Fibroblast of lung (primary cell): ENCODE measurements around the gene OTUD7B. TPM values are rescaled to one million over a fixed set of nuclear protein-coding genes. Genes with fewer than 3 reads are reported as not detected.

Source experiments
- DNase-seq, 2 donors: peaks; one replicate each; pipeline versions ENCODE4 v3.0.0 to v3.0.0-alpha.2; 2010; ENCODE audit warnings: low read depth in 2 of 2
- H2AFZ ChIP-seq: 2 replicates; pipeline ENCODE4 v1.5.1; 2012; ENCODE audit warnings: low read length, control low read depth, inconsistent platforms
- H3K27ac ChIP-seq: 2 replicates; pipeline ENCODE4 v1.5.1; 2011; ENCODE audit warnings: low read length, control low read depth; ENCODE audit not compliant: insufficient read depth
- H3K27me3 ChIP-seq: 2 replicates; pipeline ENCODE4 v1.5.1; 2011; ENCODE audit warnings: mild to moderate bottlenecking, low read length; ENCODE audit not compliant: control insufficient read depth, insufficient read depth
- H3K36me3 ChIP-seq: 2 replicates; pipeline ENCODE4 v1.5.1; 2011; ENCODE audit warnings: low read length; ENCODE audit not compliant: control insufficient read depth, insufficient read depth
- H3K4me1 ChIP-seq: 2 replicates; pipeline ENCODE4 v1.5.1; 2011; ENCODE audit warnings: low read length; ENCODE audit not compliant: control insufficient read depth, insufficient read depth; ENCODE audit errors: extremely low read depth
- H3K4me2 ChIP-seq: 2 replicates; pipeline ENCODE4 v1.5.1; 2011; ENCODE audit warnings: low read length, control low read depth; ENCODE audit not compliant: insufficient read depth; ENCODE audit errors: extremely low read depth
- H3K4me3 ChIP-seq, 4 experiments: fragments of 200-600 bp in 1 of 4; sonication (generic) in 1 of 4; replicated peaks in 1 of 4; 2 replicates each; pipeline ENCODE4 v1.5.1; 2011 to 2016; ENCODE audit warnings: low read length in 4 of 4, low read depth in 3 of 4, mild to moderate bottlenecking in 3 of 4, control low read depth in 2 of 4, inconsistent platforms in 1 of 4, mixed read lengths in 1 of 4; ENCODE audit not compliant: insufficient read depth in 1 of 4; ENCODE audit errors: control extremely low read depth in 1 of 4
- H3K79me2 ChIP-seq: 2 replicates; pipeline ENCODE4 v1.5.1; 2012; ENCODE audit warnings: mild to moderate bottlenecking, low read length, inconsistent platforms; ENCODE audit not compliant: control insufficient read depth, insufficient read depth
- H3K9ac ChIP-seq: 2 replicates; pipeline ENCODE4 v1.5.1; 2011; ENCODE audit warnings: mild to moderate bottlenecking, low read length, control low read depth; ENCODE audit not compliant: insufficient read depth
- H3K9me3 ChIP-seq: 2 replicates; pipeline ENCODE4 v1.5.1; 2012; ENCODE audit warnings: low read depth, low read length; ENCODE audit not compliant: control insufficient read depth, insufficient read depth
- H4K20me1 ChIP-seq: 2 replicates; pipeline ENCODE4 v1.5.1; 2011; ENCODE audit warnings: low read length; ENCODE audit not compliant: control insufficient read depth, insufficient read depth; ENCODE audit errors: extremely low read depth
- CTCF ChIP-seq, 2 donors: IDR thresholded peaks in 1 of 2; conservative IDR thresholded peaks in 1 of 2; 1 replicate in 1 of 2; 2 replicates in 1 of 2; pipeline ENCODE4 v1.5.1; 2011 to 2012; ENCODE audit warnings: low read length in 2 of 2, control low read depth in 1 of 2, inconsistent platforms in 1 of 2, low read depth in 1 of 2, mild to moderate bottlenecking in 1 of 2
- EZH2 ChIP-seq: IDR thresholded peaks from 2 replicates; pipeline ENCODE4 v1.5.1; 2012; ENCODE audit warnings: low read length, control low read depth, mild to moderate bottlenecking; ENCODE audit errors: missing control alignments
- polyA plus RNA-seq, 2 donors: library from polyadenylated mRNA; depleted of rRNA in 1 of 2; stranded (reverse) in 1 of 2; unstranded in 1 of 2; fragments of >200 nt; gene quantifications; 2 replicates each; pipeline ENCODE4 v1.2.1, GENCODE V29; 2011 to 2012; ENCODE audit warnings: missing spikeins in 1 of 2
- total RNA-seq: library from RNA; depleted of rRNA; stranded (reverse); fragments of >200 nt; gene quantifications from 2 replicates; pipeline ENCODE4 v1.2.1, GENCODE V29; 2014

OTUD7B gene
- total and polyA plus RNA-seq, 2 donors (not counting 1 experiment from before 2014, with no cell fraction given) = 10.1 to 17.3 TPM

- no peaks in the 10 kb centered on the region for H3K79me2 ChIP-seq
Observed at GRCh38 chr1:150024156-150024555, 13.6 kb upstream of the OTUD7B start.

GRCh38 chr1:150022357-150022756 is 11.8 kb upstream of the OTUD7B start:
- Histone ChIP-seq H3K27ac (no peak overlapping the region), H3K4me1 (peaks cover 3% of the 10 kb centered on the region), H2AFZ (no peak overlapping the region), H4K20me1 (no peaks in the 10 kb centered on the region), H3K27me3 (no peaks in the 10 kb centered on the region), H3K4me2 (no peak overlapping the region), H3K4me3 (no peak overlapping the region), H3K9me3 (no peaks in the 10 kb centered on the region), H3K36me3 (no peaks in the 10 kb centered on the region), H3K9ac (no peak overlapping the region), H3K79me2 (no peaks in the 10 kb centered on the region)
- no peak for DNase-seq
- TF ChIP-seq CTCF (conservative IDR thresholded peaks at IDR 0.05 in 1 of 2, IDR thresholded peaks at IDR 0.05 in 1 of 2; ENCODE audit: low read depth in 1 of 2, low read length in 2 of 2) (no peak), EZH2 (no peak)

More at GRCh38 chr1:150024156-150024555, 13.6 kb upstream of the OTUD7B start:
- no peaks in the 10 kb centered on the region for H4K20me1 ChIP-seq
- H3K4me1 ChIP-seq = peaks cover 3% of the 10 kb centered on the region
- TF ChIP-seq EZH2 (no peak), CTCF (conservative IDR thresholded peaks at IDR 0.05 in 1 of 2, IDR thresholded peaks at IDR 0.05 in 1 of 2; ENCODE audit: low read depth in 1 of 2, low read length in 2 of 2) (no peak)
- H3K4me2 ChIP-seq = no peak overlapping the region
- H3K27ac ChIP-seq = no peak overlapping the region
- no peak overlapping the region for H3K4me3 ChIP-seq
- no peak overlapping the region for H2AFZ ChIP-seq
- DNase-seq = no peak
- no peaks in the 10 kb centered on the region for H3K9me3 ChIP-seq
- no peaks in the 10 kb centered on the region for H3K36me3 ChIP-seq
- no peak overlapping the region for H3K9ac ChIP-seq
- no peaks in the 10 kb centered on the region for H3K27me3 ChIP-seq

GRCh38 chr1:150021191-150021694 is 10.7 kb upstream of the OTUD7B start:
- no peak overlapping the region for H3K4me2 ChIP-seq

More at GRCh38 chr1:150021191-150021694, 10.7 kb upstream of the OTUD7B start:
- TF ChIP-seq CTCF (conservative IDR thresholded peaks at IDR 0.05 in 1 of 2, IDR thresholded peaks at IDR 0.05 in 1 of 2; ENCODE audit: low read depth in 1 of 2, low read length in 2 of 2) = no peak
- no peak for TF ChIP-seq EZH2
- peaks cover 3% of the 10 kb centered on the region for H3K4me1 ChIP-seq
- DNase-seq = no peak
- H2AFZ ChIP-seq = no peak overlapping the region
- H3K79me2 ChIP-seq = no peaks in the 10 kb centered on the region
- no peak overlapping the region for H3K9ac ChIP-seq
- no peaks in the 10 kb centered on the region for H3K27me3 ChIP-seq
- no peaks in the 10 kb centered on the region for H4K20me1 ChIP-seq
- no peak overlapping the region for H3K4me3 ChIP-seq
- H3K9me3 ChIP-seq = no peaks in the 10 kb centered on the region
- no peaks in the 10 kb centered on the region for H3K36me3 ChIP-seq
- H3K27ac ChIP-seq = no peak overlapping the region
